Measurements from ENCODE around the gene ZNF516.

DNA sequence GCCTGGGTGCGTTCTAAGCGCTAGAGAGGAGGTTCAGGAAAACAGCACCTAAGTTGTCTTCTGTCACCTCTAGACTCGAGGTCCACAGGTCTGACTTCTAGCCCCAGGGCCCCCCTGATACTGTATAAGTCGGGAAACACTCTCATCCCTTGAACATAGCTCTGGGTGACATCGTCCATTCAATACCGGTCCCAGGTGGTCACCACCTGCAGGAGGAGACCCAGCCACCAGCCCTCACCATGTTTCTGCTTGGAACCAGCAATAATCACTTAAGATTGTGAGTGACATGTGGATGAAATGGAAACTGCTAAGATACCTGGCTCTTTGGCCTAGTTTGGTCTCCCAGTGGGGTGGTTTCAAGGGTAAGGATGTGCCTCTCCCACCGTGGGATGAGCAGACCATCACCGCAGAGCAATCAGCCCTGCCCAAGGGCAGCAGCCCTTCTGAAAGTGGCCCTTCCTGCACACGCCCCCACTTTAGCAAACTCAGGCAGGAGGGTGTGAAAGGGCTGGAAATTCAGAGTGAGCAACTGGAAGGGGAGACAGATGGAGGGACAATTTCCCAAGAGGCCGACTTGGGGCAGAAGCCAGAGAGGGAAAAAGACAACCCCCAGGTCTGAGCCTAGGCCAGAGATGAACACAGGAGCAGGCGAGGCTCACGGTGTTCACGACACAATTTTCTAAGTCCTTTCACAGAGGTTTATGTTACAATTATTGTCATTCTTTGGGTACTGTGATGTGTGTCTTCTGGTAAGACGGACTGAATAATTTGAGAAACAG, 95.2 kb downstream of the ZNF516 start:
- TF ChIP-seq REST (IDR thresholded peaks at IDR 0.05; ENCODE audit: insufficient replicate concordance, low read depth), result no peak
- no peak for TF ChIP-seq POLR2AphosphoS5 (IDR thresholded peaks at IDR 0.05; ENCODE audit: low read depth)
